Measurements from ENCODE around the gene KLHDC2.
"Not testable (repeated sequence)": the region's sequence is repeated elsewhere in the genome, so short reads cannot be mapped to it uniquely, and the experiment has no call there.

The KLHDC2 gene

GRCh38 chr14:49808780-49809179 lies 40.8 kb downstream of the KLHDC2 start:
- Mint-ChIP-seq H3K4me1 (ENCODE audit: low read depth) (no peaks in the 10 kb centered on the region), H3K4me3 (no peak overlapping the region), H3K27ac (no peak overlapping the region), H3K9me3 (no peaks in the 10 kb centered on the region), H3K36me3 (ENCODE audit: low read depth) (peaks cover 99% of the 10 kb centered on the region), H3K27me3 (no peaks in the 10 kb centered on the region)
- intact Hi-C loops (cut with micrococcal nuclease): no loop called here

GRCh38 chr14:49816118-49816517 lies 48.2 kb downstream of the KLHDC2 start:
- Mint-ChIP-seq H3K36me3 (ENCODE audit: low read depth) (peaks cover 91% of the 10 kb centered on the region), H3K9me3 (peaks cover 30% of the 10 kb centered on the region), H3K4me1 (ENCODE audit: low read depth) (peaks cover 11% of the 10 kb centered on the region), H3K27ac (peak overlapping the region; percentile 78)
- intact Hi-C loops (cut with micrococcal nuclease): loop anchor here (10.0 kb wide), 1 partner anchor 1089 kb away; no protein-coding TSS in a partner anchor
- H3K4me3 Mint-ChIP-seq, H3K27me3 Mint-ChIP-seq: not testable (repeated sequence)

- Mint-ChIP-seq H3K4me3 (no peak overlapping the region), H3K27ac (peak overlapping the region; percentile 78), H3K27me3 (no peaks in the 10 kb centered on the region), H3K4me1 (ENCODE audit: low read depth) (peaks cover 11% of the 10 kb centered on the region), H3K9me3 (peaks cover 30% of the 10 kb centered on the region), H3K36me3 (ENCODE audit: low read depth) (peaks cover 86% of the 10 kb centered on the region)
- intact Hi-C loops (cut with micrococcal nuclease): loop anchor here (10.0 kb wide), 1 partner anchor 1088 kb away; no protein-coding TSS in a partner anchor
Observed at GRCh38 chr14:49816844-49817243, 48.9 kb downstream of the KLHDC2 start.

GRCh38 chr14:49820176-49820575 lies 52.2 kb downstream of the KLHDC2 start:
- H3K4me1 Mint-ChIP-seq (ENCODE audit: low read depth): peaks cover 11% of the 10 kb centered on the region
- no peak overlapping the region for H3K27ac Mint-ChIP-seq
- no peaks in the 10 kb centered on the region for H3K27me3 Mint-ChIP-seq
- peaks cover 30% of the 10 kb centered on the region for H3K9me3 Mint-ChIP-seq
- no peak overlapping the region for H3K4me3 Mint-ChIP-seq
- intact Hi-C loops (cut with micrococcal nuclease): no loop called here
- H3K36me3 Mint-ChIP-seq (ENCODE audit: low read depth): peaks cover 88% of the 10 kb centered on the region

GRCh38 chr14:49828640-49829039 lies 60.7 kb downstream of the KLHDC2 start:
- H3K27ac Mint-ChIP-seq: no peak overlapping the region
- no peaks in the 10 kb centered on the region for H3K9me3 Mint-ChIP-seq
- H3K4me3 Mint-ChIP-seq: no peak overlapping the region
- peaks cover 99% of the 10 kb centered on the region for H3K36me3 Mint-ChIP-seq (ENCODE audit: low read depth)
- no peaks in the 10 kb centered on the region for H3K27me3 Mint-ChIP-seq
- intact Hi-C loops (cut with micrococcal nuclease): loop anchor here (5.0 kb wide), 1 partner anchor 41 kb away; no protein-coding TSS in a partner anchor
- H3K4me1 Mint-ChIP-seq (ENCODE audit: low read depth): no peaks in the 10 kb centered on the region
